ENCODE measurements around the gene SOX6.

SOX6 gene

DNA sequence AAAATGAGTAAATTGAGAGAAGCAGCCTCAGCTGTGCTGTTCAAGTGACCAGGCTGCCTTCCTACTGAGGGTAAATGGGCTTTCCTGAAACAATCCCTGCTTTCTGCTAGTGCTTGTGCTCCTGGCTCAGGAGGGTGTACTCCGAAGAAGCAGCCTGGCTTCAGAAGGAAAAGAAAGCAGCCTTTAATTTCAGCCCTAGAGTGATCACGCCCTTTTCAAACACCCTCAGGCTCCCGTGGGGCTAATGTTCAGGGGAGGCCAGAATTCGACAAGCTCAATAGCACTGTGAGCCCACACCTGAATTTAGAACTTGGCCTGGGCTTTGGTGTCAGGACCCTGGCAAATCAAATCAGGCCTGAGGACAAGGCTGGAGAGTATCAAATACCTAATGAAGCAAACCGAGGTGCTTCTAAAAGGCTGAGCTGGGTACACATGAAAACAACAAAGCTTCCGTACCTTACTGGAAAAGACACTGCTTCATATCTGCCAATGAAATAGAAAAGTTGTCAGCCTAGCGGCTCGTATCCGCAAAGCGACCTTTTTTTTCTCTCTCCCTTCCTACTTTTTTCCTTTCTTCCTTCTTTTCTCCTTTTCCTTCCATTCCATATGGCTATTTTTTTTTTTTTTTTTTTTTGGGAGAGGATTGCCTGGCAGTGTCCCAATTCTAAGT, 387.8 kb downstream of the SOX6 start:
- peak overlapping the region; percentile 51; the same call in 1 of the 2 replicates for H2AFZ ChIP-seq (ENCODE audit: low read depth)
- peak overlapping the region; percentile 80; the same call in 1 of the 2 replicates for H3K27ac ChIP-seq

DNA sequence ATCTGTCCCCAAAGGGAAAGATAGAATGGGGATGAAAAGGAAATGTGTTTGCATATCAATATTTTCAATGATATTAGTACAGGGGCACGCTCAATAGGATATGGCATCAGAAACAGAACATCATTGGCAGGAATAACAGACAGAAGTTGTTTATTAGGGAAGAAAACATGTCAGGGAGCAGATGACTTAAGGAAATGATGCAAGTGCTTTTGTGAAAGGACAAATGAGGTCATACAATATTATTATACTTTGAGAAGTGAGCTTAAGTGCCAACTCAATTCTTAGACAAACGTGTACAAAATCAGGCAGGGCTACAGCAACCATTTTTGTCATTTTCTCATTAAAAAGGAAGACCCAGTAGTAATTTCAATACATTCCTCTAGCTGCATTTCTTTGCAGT, 388.4 kb downstream of the SOX6 start:
- no peaks in the 10 kb centered on the region for H3K79me2 ChIP-seq (ENCODE audit: insufficient read depth, low read depth)
- TF ChIP-seq, protein P1, sequence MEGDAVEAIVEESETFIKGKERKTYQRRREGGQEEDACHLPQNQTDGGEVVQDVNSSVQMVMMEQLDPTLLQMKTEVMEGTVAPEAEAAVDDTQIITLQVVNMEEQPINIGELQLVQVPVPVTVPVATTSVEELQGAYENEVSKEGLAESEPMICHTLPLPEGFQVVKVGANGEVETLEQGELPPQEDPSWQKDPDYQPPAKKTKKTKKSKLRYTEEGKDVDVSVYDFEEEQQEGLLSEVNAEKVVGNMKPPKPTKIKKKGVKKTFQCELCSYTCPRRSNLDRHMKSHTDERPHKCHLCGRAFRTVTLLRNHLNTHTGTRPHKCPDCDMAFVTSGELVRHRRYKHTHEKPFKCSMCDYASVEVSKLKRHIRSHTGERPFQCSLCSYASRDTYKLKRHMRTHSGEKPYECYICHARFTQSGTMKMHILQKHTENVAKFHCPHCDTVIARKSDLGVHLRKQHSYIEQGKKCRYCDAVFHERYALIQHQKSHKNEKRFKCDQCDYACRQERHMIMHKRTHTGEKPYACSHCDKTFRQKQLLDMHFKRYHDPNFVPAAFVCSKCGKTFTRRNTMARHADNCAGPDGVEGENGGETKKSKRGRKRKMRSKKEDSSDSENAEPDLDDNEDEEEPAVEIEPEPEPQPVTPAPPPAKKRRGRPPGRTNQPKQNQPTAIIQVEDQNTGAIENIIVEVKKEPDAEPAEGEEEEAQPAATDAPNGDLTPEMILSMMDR (conservative IDR thresholded peaks at IDR 0.05; ENCODE audit: low read depth, low read length): no peak
- peak overlapping the region; percentile 51; the same call in 1 of the 2 replicates for H2AFZ ChIP-seq (ENCODE audit: low read depth)
- no peaks in the 10 kb centered on the region for H3K36me3 ChIP-seq (ENCODE audit: insufficient read depth)
- no peak overlapping the region for H3K4me2 ChIP-seq
- H3K27me3 ChIP-seq (ENCODE audit: insufficient read depth, low read depth): no peaks in the 10 kb centered on the region
- no peak overlapping the region for H3K9ac ChIP-seq
- H3K4me3 ChIP-seq (IDR thresholded peaks at IDR 0.05; ENCODE audit: insufficient read depth, low read depth, low read length): no peak overlapping the region
- H3K4me1 ChIP-seq (ENCODE audit: low read depth, poor library complexity, severe bottlenecking): peaks cover 39% of the 10 kb centered on the region
- H3K27ac ChIP-seq: no peak overlapping the region
- H4K20me1 ChIP-seq (ENCODE audit: insufficient read depth): no peaks in the 10 kb centered on the region

More for the DNA sequence above, 387.8 kb downstream of the SOX6 start:
- H4K20me1 ChIP-seq (ENCODE audit: insufficient read depth): no peaks in the 10 kb centered on the region
- H3K27me3 ChIP-seq (ENCODE audit: insufficient read depth, low read depth): no peaks in the 10 kb centered on the region
- peak overlapping the region; percentile 61; the same call in 1 of the 2 replicates for H3K9ac ChIP-seq
- TF ChIP-seq, protein P1 (conservative IDR thresholded peaks at IDR 0.05; ENCODE audit: low read depth, low read length): no peak
- no peaks in the 10 kb centered on the region for H3K36me3 ChIP-seq (ENCODE audit: insufficient read depth)
- H3K79me2 ChIP-seq (ENCODE audit: insufficient read depth, low read depth): no peaks in the 10 kb centered on the region
- H3K4me2 ChIP-seq: peak overlapping the region; percentile 67
- H3K4me3 ChIP-seq (IDR thresholded peaks at IDR 0.05; ENCODE audit: insufficient read depth, low read depth, low read length): no peak overlapping the region
- H3K4me1 ChIP-seq (ENCODE audit: low read depth, poor library complexity, severe bottlenecking): peaks cover 39% of the 10 kb centered on the region

DNA sequence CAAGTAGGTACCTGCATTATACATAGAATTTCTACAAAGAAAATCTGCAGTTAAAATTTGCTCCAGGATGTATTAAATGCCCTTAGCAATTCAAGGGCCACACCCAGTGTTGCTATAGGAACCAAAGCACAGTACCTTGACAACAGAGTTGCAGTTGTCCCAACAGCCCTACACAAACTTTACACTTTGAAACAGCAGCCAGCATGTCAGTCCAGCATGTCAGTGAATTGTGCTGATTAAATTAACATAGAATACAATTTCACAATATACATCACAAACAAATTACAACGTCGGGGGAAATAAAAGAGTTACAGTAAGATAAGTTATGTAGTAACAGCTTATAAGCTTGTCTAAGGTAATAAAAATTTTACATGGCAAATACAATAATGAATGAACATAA, 389.2 kb downstream of the SOX6 start:
- no peaks in the 10 kb centered on the region for H4K20me1 ChIP-seq (ENCODE audit: insufficient read depth)
- no peak overlapping the region for H3K4me3 ChIP-seq (IDR thresholded peaks at IDR 0.05; ENCODE audit: insufficient read depth, low read depth, low read length)
- H3K27ac ChIP-seq: no peak overlapping the region
- H2AFZ ChIP-seq (ENCODE audit: low read depth): no peak overlapping the region
- TF ChIP-seq, protein P1 (conservative IDR thresholded peaks at IDR 0.05; ENCODE audit: low read depth, low read length): no peak
- H3K79me2 ChIP-seq (ENCODE audit: insufficient read depth, low read depth): no peaks in the 10 kb centered on the region
- H3K9ac ChIP-seq: no peak overlapping the region
- H3K27me3 ChIP-seq (ENCODE audit: insufficient read depth, low read depth): no peaks in the 10 kb centered on the region
- H3K36me3 ChIP-seq (ENCODE audit: insufficient read depth): no peaks in the 10 kb centered on the region
- no peak overlapping the region for H3K4me2 ChIP-seq
- H3K4me1 ChIP-seq (ENCODE audit: low read depth, poor library complexity, severe bottlenecking): peaks cover 39% of the 10 kb centered on the region

DNA sequence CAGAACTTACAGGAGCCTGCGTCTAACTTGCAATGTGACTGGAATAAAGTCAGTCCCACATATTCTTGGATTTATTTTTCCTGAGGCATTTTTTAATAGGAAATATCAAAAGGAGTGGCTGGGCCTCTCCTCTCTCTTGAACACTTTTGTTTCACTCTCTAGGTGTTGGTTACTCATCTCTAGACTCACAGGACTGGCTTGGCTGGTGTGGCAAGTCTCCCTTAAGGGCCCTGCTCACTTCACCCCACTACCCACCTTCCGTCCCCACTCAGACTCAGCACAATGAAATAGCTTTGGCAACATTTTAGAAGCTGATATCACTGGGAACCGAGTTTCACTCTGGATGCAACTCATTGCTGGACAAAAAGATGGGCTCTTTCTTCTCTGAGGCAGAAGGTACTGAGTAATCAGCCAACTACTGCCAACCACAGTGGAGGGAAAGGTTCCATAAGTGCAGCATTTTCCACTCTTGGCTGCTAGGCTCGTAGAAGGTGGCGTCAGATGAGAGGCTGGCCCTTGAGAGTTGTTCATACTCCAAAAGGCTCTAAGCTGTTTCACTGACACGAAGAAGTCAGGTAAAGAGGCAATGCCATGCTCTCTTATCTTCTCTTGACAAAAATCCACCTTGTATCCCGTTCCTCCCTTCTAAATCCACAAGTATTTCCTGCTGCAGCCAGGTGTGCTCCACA, 390.6 kb downstream of the SOX6 start:
- Histone ChIP-seq H4K20me1 (ENCODE audit: insufficient read depth) (no peaks in the 10 kb centered on the region), H3K9ac (no peak overlapping the region), H3K27ac (no peak overlapping the region), H3K36me3 (ENCODE audit: insufficient read depth) (no peaks in the 10 kb centered on the region), H3K79me2 (ENCODE audit: insufficient read depth, low read depth) (no peaks in the 10 kb centered on the region), H3K4me2 (no peak overlapping the region), H3K4me1 (ENCODE audit: low read depth, poor library complexity, severe bottlenecking) (peaks cover 34% of the 10 kb centered on the region), H3K4me3 (IDR thresholded peaks at IDR 0.05; ENCODE audit: insufficient read depth, low read depth, low read length) (no peak overlapping the region), H3K27me3 (ENCODE audit: insufficient read depth, low read depth) (no peaks in the 10 kb centered on the region), H2AFZ (ENCODE audit: low read depth) (no peak overlapping the region)
- TF ChIP-seq, protein P1 (conservative IDR thresholded peaks at IDR 0.05; ENCODE audit: low read depth, low read length): no peak
